Large intestine (tissue), 12 donors: ENCODE results near the gene SPECC1L. TPM values are rescaled to one million over a fixed set of nuclear protein-coding genes. Genes with fewer than 3 reads are reported as not detected.

Experiments used
- DNase-seq, 2 donors: peaks; one replicate each; pipeline versions ENCODE4 v3.0.0 to v3.0.0-alpha.2; 2013
- H3K27ac ChIP-seq: one replicate; pipeline ENCODE4 v1.5.1; 2013; ENCODE audit warnings: low read length
- H3K27me3 ChIP-seq: 2 replicates; pipeline ENCODE4 v1.6.1; 2013; ENCODE audit warnings: low read length; ENCODE audit not compliant: control insufficient read depth, insufficient read depth
- H3K36me3 ChIP-seq: 2 replicates; pipeline ENCODE4 v1.6.1; 2013; ENCODE audit warnings: low read length; ENCODE audit not compliant: control insufficient read depth, insufficient read depth
- H3K4me1 ChIP-seq: one replicate; pipeline ENCODE4 v1.6.1; 2013; ENCODE audit warnings: low read length; ENCODE audit not compliant: control insufficient read depth, insufficient read depth
- H3K4me3 ChIP-seq: one replicate; pipeline ENCODE4 v1.5.1; 2013; ENCODE audit warnings: low read length
- H3K9me3 ChIP-seq: one replicate; pipeline ENCODE4 v1.6.1; 2013; ENCODE audit warnings: mild to moderate bottlenecking, low read depth, low read length, moderate library complexity; ENCODE audit not compliant: control insufficient read depth
- WGBS: methylation state at CpG from one replicate; pipeline ENCODE4 v1.1.5; 2013; ENCODE audit warnings: low lambda C conversion rate; ENCODE audit not compliant: insufficient coverage; 5-methylcytosine and 5-hydroxymethylcytosine counted together
- long read RNA-seq, 11 donors: transcript quantifications; one replicate each; lab custom pipeline, GENCODE V29; 2026
- polyA plus RNA-seq: library from polyadenylated mRNA; unstranded; fragments of 120-200 nt; gene quantifications from one replicate; pipeline ENCODE4 v1.2.1, GENCODE V29; 2013

Gene SPECC1L, protein sequence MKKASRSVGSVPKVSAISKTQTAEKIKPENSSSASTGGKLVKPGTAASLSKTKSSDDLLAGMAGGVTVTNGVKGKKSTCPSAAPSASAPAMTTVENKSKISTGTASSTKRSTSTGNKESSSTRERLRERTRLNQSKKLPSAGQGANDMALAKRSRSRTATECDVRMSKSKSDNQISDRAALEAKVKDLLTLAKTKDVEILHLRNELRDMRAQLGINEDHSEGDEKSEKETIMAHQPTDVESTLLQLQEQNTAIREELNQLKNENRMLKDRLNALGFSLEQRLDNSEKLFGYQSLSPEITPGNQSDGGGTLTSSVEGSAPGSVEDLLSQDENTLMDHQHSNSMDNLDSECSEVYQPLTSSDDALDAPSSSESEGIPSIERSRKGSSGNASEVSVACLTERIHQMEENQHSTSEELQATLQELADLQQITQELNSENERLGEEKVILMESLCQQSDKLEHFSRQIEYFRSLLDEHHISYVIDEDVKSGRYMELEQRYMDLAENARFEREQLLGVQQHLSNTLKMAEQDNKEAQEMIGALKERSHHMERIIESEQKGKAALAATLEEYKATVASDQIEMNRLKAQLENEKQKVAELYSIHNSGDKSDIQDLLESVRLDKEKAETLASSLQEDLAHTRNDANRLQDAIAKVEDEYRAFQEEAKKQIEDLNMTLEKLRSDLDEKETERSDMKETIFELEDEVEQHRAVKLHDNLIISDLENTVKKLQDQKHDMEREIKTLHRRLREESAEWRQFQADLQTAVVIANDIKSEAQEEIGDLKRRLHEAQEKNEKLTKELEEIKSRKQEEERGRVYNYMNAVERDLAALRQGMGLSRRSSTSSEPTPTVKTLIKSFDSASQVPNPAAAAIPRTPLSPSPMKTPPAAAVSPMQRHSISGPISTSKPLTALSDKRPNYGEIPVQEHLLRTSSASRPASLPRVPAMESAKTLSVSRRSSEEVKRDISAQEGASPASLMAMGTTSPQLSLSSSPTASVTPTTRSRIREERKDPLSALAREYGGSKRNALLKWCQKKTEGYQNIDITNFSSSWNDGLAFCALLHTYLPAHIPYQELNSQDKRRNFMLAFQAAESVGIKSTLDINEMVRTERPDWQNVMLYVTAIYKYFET
- 28.9 TPM for polyA plus RNA-seq
- long read RNA-seq, donor 1, partial matches to known transcripts = 10 of 11 reads
- long read RNA-seq, donor 1, other reads (novel, unspliced or antisense) = 0 of 11 reads
- long read RNA-seq, donor 2, full-length matches to known transcripts = 3 of 8 reads
- long read RNA-seq, donor 2, partial matches to known transcripts = 5 of 8 reads
- long read RNA-seq, donor 2, other reads (novel, unspliced or antisense) = 0 of 8 reads
- long read RNA-seq, donor 3, full-length matches to known transcripts = 5 of 5 reads
- long read RNA-seq, donor 3, partial matches to known transcripts = 0 of 5 reads
- long read RNA-seq, donor 3, other reads (novel, unspliced or antisense) = 0 of 5 reads
- long read RNA-seq, donor 4 = 0 reads
- long read RNA-seq, donor 5, full-length matches to known transcripts = 2 of 15 reads
- long read RNA-seq, donor 5, partial matches to known transcripts = 13 of 15 reads
- long read RNA-seq, donor 5, other reads (novel, unspliced or antisense) = 0 of 15 reads
- long read RNA-seq, donor 6, full-length matches to known transcripts = 3 of 3 reads
- long read RNA-seq, donor 6, partial matches to known transcripts = 0 of 3 reads
- long read RNA-seq, donor 6, other reads (novel, unspliced or antisense) = 0 of 3 reads
- long read RNA-seq, donor 7 = 0 reads
- long read RNA-seq, donor 8, full-length matches to known transcripts = 2 of 11 reads
- long read RNA-seq, donor 8, partial matches to known transcripts = 9 of 11 reads
- long read RNA-seq, donor 8, other reads (novel, unspliced or antisense) = 0 of 11 reads
- long read RNA-seq, donor 9, full-length matches to known transcripts = 2 of 2 reads
- long read RNA-seq, donor 9, partial matches to known transcripts = 0 of 2 reads
- long read RNA-seq, donor 9, other reads (novel, unspliced or antisense) = 0 of 2 reads
- long read RNA-seq, donor 10, full-length matches to known transcripts = 5 of 5 reads
- long read RNA-seq, donor 10, partial matches to known transcripts = 0 of 5 reads
- long read RNA-seq, donor 10, other reads (novel, unspliced or antisense) = 0 of 5 reads
- long read RNA-seq, donor 11, partial matches to known transcripts = 0 of 3 reads
- long read RNA-seq, donor 11, other reads (novel, unspliced or antisense) = 0 of 3 reads

GRCh38 chr22:24270556-24271385 is at the start of gene SPECC1L:
Gene SPECC1L (plus strand): TSS chr22:24270831. CDS start chr22:24302232, 31,401 bp downstream.
- Histone ChIP-seq H3K27me3 (no peaks in the 10 kb centered on the region), H3K36me3 (no peaks in the 10 kb centered on the region), H3K9me3 (no peaks in the 10 kb centered on the region), H3K27ac (peak within 1 kb of the TSS; percentile 97), H3K4me1 (peaks cover 11% of the 10 kb centered on the region), H3K4me3 (peak within 1 kb of the TSS; percentile 98)
- WGBS = no CpG with 5 or more reads among the region's 89 CpGs
- DNase-seq = peak; percentile 92 to 95

- Histone ChIP-seq H3K9me3 (peaks cover 10% of the 10 kb centered on the region), H3K27me3 (no peaks in the 10 kb centered on the region), H3K27ac (no peak overlapping the region), H3K36me3 (no peaks in the 10 kb centered on the region), H3K4me1 (no peaks in the 10 kb centered on the region), H3K4me3 (no peak overlapping the region)
- DNase-seq = no peak
- WGBS = no CpG with 5 or more reads among the region's 1 CpG
These were observed 46.2 kb upstream of the SPECC1L start for GRCh38 chr22:24224468-24224867.

- no CpG with 5 or more reads among the region's 14 CpGs for WGBS
- DNase-seq = no peak
- H3K4me1 ChIP-seq = no peaks in the 10 kb centered on the region
- H3K27me3 ChIP-seq = no peaks in the 10 kb centered on the region
- no peak overlapping the region for H3K27ac ChIP-seq
- H3K36me3 ChIP-seq = no peaks in the 10 kb centered on the region
- no peak overlapping the region for H3K4me3 ChIP-seq
- H3K9me3 ChIP-seq = peaks cover 10% of the 10 kb centered on the region
These were observed 45.5 kb upstream of the SPECC1L start for GRCh38 chr22:24225044-24225601.

DNA sequence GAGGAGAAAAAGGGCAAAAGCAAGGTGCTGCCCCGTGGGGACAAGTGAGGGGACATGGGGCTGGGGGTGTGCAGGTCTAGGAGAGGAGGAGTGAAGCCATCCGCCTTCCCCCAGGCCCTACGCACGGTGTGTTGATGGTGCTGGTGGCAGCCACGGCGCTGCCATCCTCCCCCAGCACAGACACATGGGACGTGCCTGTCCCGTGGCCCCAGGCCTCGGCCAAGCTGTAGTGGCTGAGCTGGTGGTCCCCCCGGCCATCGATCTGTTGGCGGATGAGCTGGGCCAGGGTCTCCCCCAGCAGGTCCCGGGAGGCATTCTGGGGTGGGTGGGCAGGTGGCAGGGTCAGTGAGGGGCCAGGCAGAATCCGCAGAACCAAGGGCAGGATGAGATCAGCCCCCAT is 44.7 kb upstream of the SPECC1L start:
- Histone ChIP-seq H3K9me3 (peaks cover 10% of the 10 kb centered on the region), H3K36me3 (no peaks in the 10 kb centered on the region), H3K4me3 (no peak overlapping the region), H3K27ac (no peak overlapping the region), H3K27me3 (no peaks in the 10 kb centered on the region), H3K4me1 (no peaks in the 10 kb centered on the region)
- DNase-seq = no peak
- WGBS = no CpG with 5 or more reads among the region's 14 CpGs

DNA sequence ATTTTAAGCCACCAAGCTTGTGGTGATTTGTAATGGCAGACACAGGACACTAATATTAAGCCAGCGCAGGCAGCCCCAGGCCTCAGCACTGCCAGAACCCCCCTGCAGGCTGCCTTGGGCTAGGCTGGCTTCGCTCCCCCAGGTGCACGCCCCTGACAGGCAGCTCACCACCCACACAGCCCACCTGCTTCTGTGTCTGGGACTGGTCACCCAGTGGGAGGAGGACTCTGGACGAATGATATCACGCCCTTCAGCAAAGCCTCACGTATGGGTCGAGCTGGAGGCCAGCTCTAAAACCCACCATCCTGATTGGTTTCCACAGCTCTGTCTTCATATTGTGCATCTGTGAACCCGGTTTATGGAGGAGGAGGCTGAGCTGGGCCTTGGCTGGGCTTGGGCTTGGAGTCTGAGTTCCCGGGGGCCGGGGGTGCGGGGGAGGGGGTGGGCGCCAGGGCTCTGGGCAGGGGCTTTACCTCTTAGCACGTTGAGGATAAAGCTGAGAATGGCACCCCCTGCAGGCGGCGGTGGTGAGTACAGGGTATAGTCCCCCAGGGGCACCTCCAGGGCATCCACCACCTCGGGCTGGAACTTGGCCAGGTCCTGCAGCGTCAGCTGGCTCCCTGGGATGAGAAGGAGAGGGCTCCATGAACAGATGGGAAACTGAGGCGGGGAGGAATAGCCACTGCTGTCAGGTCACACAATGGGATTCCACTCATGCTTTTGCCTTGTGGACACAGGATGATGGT is 39.5 kb upstream of the SPECC1L start:
- no peak overlapping the region for H3K4me3 ChIP-seq
- H3K9me3 ChIP-seq = no peaks in the 10 kb centered on the region
- H3K4me1 ChIP-seq = no peaks in the 10 kb centered on the region
- H3K27me3 ChIP-seq = no peaks in the 10 kb centered on the region
- DNase-seq = peak in 1 of 2 donors; percentile 6
- no peak overlapping the region for H3K27ac ChIP-seq
- H3K36me3 ChIP-seq = no peaks in the 10 kb centered on the region
- WGBS = no CpG with 5 or more reads among the region's 18 CpGs

DNA sequence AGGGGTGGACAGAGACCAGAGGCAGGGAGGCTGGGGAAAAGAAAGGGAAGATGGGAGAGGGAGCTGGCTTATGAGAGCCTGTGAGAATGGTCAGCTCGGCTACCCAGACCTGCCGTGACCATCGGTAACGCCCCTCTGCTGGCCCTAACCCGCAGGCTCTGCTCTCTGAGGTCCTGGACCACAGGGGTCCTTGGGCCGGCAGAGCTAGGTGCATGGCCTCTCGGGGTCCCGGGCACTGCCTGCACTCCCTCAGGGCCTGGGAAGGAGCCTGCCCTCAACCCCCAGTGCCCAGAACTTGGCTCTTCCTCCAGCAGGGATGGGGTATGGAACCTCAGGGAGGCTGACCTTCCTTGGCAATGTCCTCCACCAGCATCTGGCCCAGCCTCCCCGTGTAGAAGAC is 38.9 kb upstream of the SPECC1L start:
- no peaks in the 10 kb centered on the region for H3K27me3 ChIP-seq
- no CpG with 5 or more reads among the region's 9 CpGs for WGBS
- no peaks in the 10 kb centered on the region for H3K9me3 ChIP-seq

DNA sequence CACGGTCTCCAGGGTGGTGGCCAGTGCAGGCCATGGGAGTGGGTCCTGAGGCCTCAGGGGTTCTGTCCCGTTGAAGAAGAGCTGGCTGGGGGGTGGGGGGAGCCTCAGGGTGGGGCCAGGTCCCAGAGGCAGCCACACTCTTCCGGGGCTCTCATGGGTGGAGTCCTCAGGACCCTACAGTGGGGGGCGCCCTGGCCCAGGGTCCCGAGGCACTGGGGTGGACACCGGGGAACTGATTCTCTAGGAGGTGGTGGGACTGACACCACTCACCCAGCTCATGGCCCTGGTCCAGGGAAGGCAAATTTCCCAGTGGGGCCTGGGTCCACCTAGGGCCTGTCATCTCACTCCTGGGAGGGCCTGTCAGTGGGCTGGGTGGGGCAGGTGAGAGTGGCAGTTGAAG is 38.5 kb upstream of the SPECC1L start:
- Histone ChIP-seq H3K4me1 (no peaks in the 10 kb centered on the region), H3K4me3 (no peak overlapping the region), H3K36me3 (no peaks in the 10 kb centered on the region), H3K27ac (no peak overlapping the region), H3K27me3 (no peaks in the 10 kb centered on the region), H3K9me3 (no peaks in the 10 kb centered on the region)
- whole genome bisulfite sequencing = no CpG with 5 or more reads among the region's 6 CpGs
- DNase-seq = no peak

More for the DNA sequence above, 38.9 kb upstream of the SPECC1L start:
- no peak for DNase-seq
- H3K4me3 ChIP-seq = no peak overlapping the region
- no peak overlapping the region for H3K27ac ChIP-seq
- no peaks in the 10 kb centered on the region for H3K4me1 ChIP-seq
- no peaks in the 10 kb centered on the region for H3K36me3 ChIP-seq

DNA sequence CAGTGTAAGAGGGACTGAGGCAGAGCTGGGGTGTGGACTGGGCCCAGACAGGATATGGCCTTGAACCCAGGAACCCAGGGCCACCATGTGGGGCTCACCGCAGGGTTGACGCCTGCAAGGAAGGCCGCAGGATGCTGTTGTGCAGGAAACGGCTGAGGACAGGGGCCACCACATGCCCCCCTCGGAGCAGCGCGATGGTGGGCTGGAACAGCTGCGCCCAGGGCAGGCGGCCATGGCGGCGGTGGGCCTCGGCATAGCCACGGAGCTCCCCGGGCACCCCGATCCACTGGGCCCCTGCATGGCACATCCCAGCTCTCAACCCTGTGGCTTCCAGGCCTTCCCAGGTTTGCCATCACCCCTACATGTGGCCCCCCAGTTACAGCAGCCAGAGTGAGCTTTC is 37.9 kb upstream of the SPECC1L start:
- no peak for DNase-seq
- WGBS = no CpG with 5 or more reads among the region's 15 CpGs
- H3K4me3 ChIP-seq = no peak overlapping the region
- no peak overlapping the region for H3K27ac ChIP-seq
- no peaks in the 10 kb centered on the region for H3K4me1 ChIP-seq
- H3K9me3 ChIP-seq = no peaks in the 10 kb centered on the region
- no peaks in the 10 kb centered on the region for H3K27me3 ChIP-seq
- H3K36me3 ChIP-seq = no peaks in the 10 kb centered on the region
